GM10266 (cell line): ENCODE data around the gene HOXB5.

Experiments
- DNase-seq: peaks from one replicate; pipeline ENCODE4 v3.0.0; 2012; ENCODE audit errors: extremely low spot score
- TF ChIP-seq, protein P1 (sequence below): IDR thresholded peaks from 2 replicates; pipeline ENCODE4 v1.5.1; 2012; ENCODE audit warnings: mild to moderate bottlenecking, low read depth; ENCODE audit not compliant: control insufficient read depth, insufficient read depth; ENCODE audit errors: missing control alignments

The HOXB5 gene

DNA sequence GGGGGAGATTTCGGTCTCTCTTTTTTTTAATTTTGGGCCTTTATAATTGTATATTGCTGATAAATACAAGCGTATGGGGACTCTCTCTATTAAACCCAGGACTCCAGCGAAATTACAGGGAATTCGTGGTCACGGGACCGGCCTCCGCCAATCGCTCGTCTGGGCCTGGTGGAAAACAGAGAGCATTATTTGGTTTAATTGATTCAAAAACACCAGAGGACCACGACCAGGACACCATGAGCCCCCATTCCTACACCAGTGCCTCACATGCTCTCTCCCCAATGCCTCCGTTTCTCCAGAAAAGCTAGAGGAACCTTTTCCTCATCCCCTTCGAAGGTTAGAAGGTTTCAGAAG is 48.6 kb downstream of the HOXB5 start, which contains the start of gene HOXB2:
HOXB2 (minus strand) TSS at position 88 of the 354 bp plus-strand sequence. CDS start 198 bp downstream, outside the sequence.
- no peak for DNase-seq
- TF ChIP-seq, protein P1, sequence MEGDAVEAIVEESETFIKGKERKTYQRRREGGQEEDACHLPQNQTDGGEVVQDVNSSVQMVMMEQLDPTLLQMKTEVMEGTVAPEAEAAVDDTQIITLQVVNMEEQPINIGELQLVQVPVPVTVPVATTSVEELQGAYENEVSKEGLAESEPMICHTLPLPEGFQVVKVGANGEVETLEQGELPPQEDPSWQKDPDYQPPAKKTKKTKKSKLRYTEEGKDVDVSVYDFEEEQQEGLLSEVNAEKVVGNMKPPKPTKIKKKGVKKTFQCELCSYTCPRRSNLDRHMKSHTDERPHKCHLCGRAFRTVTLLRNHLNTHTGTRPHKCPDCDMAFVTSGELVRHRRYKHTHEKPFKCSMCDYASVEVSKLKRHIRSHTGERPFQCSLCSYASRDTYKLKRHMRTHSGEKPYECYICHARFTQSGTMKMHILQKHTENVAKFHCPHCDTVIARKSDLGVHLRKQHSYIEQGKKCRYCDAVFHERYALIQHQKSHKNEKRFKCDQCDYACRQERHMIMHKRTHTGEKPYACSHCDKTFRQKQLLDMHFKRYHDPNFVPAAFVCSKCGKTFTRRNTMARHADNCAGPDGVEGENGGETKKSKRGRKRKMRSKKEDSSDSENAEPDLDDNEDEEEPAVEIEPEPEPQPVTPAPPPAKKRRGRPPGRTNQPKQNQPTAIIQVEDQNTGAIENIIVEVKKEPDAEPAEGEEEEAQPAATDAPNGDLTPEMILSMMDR = no peak

DNA sequence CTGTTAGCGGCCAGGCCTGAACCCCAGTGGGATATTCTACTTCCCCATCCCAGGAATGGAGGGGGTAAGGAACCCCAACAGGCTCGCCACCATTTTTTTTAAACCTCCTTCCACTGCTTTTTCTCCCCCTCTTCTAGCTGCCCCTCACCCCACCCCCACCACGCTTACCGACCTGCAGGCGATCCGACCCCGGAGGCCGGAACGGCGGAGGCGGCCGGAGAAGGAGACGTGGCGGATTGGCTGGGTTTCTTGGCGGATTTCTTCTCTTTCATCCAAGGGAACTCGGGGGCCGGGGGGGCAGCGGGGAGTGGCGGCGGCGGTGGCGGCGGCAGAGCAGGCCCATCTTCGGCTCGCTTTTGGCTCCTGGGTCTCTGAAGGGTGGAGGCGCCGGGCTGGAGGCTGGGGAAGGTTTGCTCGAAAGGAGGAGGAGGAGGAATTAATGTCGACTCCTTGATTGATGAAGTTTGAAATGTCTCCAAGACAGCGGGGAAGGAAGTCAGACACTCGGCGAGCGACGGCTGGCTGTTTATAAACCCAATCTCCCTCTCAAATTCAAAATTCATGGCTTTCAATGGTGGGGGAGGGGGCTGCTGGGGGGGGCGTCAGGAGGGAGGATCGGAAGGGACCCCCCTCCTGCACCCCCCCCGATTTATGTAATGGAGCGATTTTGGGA is 49.1 kb downstream of the HOXB5 start:
- DNase-seq = no peak
- TF ChIP-seq, protein P1 = no peak

DNA sequence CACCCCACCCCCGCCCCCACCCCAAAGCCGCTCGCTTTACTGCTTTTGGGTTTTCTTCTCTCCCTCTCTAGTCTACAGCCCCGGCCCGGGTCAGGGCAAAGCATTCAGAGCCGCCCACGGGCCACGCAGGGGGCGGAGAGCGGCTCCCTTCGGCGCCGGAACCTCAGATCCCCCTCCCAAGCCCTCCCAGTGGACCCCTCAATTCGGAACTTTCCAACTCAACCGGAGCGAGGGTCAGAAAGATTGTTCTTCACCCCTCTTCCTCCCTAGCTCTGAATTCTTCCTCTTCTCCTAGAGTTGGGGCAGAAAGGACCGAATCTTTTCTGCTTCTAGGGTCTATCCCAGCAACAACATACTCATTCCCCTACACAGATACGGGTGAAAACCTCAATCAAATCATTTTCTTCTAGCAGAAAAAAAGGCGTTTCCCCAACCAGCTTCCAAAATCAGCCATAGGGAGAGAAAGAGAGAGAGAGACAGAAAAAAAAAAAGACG is 49.7 kb downstream of the HOXB5 start:
- TF ChIP-seq, protein P1 = no peak
- peak; percentile 66 for DNase-seq

DNA sequence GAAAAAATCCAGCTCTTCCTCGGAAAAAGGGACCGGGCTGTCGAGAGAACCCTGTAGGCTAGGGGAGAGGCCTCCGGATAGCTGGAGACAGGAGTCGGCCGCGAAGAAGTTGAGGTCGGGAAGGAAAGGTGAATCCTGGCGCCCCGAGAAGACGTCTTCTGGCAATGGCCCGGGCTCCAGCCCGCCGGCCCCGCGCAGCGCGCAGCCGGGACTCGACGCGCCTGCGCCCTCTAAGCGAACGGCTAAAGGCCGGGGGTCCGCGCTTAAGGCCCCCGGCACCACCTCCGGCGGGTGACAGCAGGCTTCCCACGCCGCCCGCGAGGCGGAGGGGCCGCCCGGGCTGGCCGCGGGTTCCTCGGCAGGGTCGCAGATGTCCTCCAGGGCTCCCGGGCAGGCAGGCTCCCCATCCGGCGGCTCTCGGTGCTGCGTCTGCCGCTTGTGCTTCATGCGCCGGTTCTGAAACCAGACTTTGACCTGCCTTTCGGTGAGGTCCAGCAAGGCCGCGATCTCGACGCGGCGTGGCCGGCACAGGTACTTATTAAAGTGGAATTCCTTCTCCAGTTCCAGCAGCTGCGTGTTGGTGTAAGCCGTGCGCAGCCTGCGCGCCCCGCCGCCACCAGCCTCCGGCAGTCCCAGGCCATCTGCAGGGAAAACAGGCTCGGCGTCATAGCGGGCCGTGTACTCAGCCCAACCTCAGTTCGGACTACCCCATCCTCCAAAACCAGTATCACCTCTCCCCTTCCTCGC is 50.3 kb downstream of the HOXB5 start:
- TF ChIP-seq, protein P1 = peak; percentile 18
- peak; percentile 80 for DNase-seq

DNA sequence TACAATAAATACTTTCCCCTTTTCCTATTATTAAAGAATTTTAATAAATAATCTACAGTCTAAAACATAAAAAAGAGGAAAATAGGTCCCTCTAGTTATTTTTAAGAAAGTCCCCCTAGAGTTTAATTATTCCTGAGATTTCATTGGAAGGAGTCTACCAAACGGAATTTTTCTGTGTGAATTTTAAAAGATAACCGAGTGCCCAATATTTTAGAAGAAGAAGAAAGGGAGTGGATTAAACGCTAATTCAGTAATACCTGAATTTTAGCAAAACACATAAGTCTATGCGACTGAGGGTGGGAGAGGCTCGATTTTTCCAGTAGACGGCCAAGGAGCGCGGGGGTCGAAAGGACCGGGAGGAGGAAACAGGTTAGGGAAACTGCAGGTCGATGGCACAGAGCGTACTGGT is 50.9 kb downstream of the HOXB5 start:
- DNase-seq = no peak

DNA sequence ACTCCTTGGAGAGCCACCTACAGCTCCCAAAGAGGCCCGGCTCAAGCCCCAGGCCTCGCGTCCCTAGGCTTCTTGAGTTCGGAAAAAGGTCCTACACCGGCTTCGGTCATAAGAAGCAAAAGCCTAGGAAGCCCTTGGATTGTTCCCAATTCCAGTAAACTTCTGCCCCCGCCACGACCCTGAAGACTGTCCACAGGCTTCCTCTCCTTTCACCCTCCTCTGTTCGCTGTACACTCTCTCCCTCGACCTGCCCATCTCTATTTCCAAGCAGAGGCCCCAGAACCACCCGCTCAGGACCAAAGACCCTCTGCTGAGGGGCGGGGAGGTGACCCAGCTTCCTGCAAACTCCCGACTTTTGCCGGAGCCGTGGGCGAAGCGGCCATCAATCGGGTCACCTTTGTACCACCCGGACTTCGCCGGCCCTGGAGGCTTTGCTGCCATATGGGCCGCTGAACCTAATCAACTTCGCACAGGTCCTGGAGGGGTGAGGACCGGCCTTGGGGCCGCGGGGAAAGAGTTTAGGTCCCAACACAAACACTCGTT is 51.4 kb downstream of the HOXB5 start:
- DNase-seq = no peak
- TF ChIP-seq, protein P1 = no peak

More for the DNA sequence above, 50.9 kb downstream of the HOXB5 start:
- TF ChIP-seq, protein P1 = no peak

DNA sequence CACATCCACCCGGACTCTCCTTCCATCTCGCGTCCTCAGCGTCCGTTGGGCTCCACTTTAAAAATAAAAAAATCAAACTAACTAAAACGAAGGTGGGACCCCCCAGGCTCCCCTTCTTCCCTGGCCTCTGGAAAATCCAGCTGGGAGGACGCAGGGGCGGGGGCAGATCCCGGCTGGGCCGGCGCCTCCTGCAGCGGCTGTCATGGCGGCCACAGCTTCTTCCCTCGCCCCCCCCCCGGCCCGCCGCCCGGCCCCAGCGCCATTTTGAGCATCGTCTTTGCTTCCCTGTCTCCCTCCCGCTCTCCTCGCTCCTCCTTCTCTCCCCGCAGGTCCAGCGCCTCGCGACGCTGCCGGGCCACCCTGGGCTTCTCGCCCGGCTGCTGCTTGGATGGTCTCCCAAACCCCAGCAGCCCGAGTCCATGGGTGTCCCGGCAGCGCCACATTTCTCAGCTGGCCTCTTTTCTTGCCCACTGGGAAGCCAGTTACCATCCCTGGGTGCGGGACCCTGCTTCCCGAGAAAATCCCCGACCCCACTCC is 51.9 kb downstream of the HOXB5 start:
- DNase-seq = peak; percentile 67
- TF ChIP-seq, protein P1 = no peak
